C4-2B (cell line): ENCODE data around the gene MINDY3.

ENCODE experiments used
- ZFX ChIP-seq: fragments of 450-650 bp; IDR thresholded peaks from 2 replicates; pipeline ENCODE4 v1.6.1; 2017
- TF ChIP-seq, protein P1 (sequence below): fragments of 450-650 bp; conservative IDR thresholded peaks from 2 replicates; pipeline ENCODE4 v1.5.1; 2017; ENCODE audit warnings: mild to moderate bottlenecking

- TF ChIP-seq, protein P1, sequence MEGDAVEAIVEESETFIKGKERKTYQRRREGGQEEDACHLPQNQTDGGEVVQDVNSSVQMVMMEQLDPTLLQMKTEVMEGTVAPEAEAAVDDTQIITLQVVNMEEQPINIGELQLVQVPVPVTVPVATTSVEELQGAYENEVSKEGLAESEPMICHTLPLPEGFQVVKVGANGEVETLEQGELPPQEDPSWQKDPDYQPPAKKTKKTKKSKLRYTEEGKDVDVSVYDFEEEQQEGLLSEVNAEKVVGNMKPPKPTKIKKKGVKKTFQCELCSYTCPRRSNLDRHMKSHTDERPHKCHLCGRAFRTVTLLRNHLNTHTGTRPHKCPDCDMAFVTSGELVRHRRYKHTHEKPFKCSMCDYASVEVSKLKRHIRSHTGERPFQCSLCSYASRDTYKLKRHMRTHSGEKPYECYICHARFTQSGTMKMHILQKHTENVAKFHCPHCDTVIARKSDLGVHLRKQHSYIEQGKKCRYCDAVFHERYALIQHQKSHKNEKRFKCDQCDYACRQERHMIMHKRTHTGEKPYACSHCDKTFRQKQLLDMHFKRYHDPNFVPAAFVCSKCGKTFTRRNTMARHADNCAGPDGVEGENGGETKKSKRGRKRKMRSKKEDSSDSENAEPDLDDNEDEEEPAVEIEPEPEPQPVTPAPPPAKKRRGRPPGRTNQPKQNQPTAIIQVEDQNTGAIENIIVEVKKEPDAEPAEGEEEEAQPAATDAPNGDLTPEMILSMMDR: no peak
- no peak for TF ChIP-seq ZFX
These were observed 15.8 kb downstream of the MINDY3 start for GRCh38 chr10:15844517-15844916.
